Immature natural killer cell (primary cell): ENCODE results near the gene CNGB1. TPM values are rescaled to one million over a fixed set of nuclear protein-coding genes. Genes with fewer than 3 reads are reported as not detected.
"Not testable (repeated sequence)": the region's sequence is repeated elsewhere in the genome, so short reads cannot be mapped to it uniquely, and the experiment has no call there.

ENCODE experiments used
- DNase-seq, 3 donors: peaks; one replicate each; pipeline ENCODE4 v3.0.0; 2022; ENCODE audit warnings: mixed read lengths in 1 of 3
- H3K27ac Mint-ChIP-seq, 6 donors: one replicate each; pipeline ENCODE4 v1.8.0; 2020; ENCODE audit warnings: mixed read lengths in 6 of 6, mild to moderate bottlenecking in 5 of 6, inconsistent platforms in 4 of 6, moderate library complexity in 3 of 6
- H3K27me3 Mint-ChIP-seq, 3 donors: one replicate each; pipeline ENCODE4 v1.8.0; 2020 to 2021; ENCODE audit warnings: low read depth in 3 of 3, mild to moderate bottlenecking in 3 of 3, mixed read lengths in 3 of 3, moderate library complexity in 3 of 3, inconsistent platforms in 1 of 3
- H3K36me3 Mint-ChIP-seq, 3 donors: one replicate each; pipeline ENCODE4 v1.8.0; 2020; ENCODE audit warnings: mixed read lengths in 3 of 3, inconsistent platforms in 2 of 3, mild to moderate bottlenecking in 2 of 3
- H3K4me1 Mint-ChIP-seq, 2 donors: one replicate each; pipeline ENCODE4 v1.8.0; 2020; ENCODE audit warnings: inconsistent platforms in 2 of 2, mild to moderate bottlenecking in 2 of 2, mixed read lengths in 2 of 2, moderate library complexity in 1 of 2
- H3K4me3 Mint-ChIP-seq, 5 donors: one replicate each; pipeline ENCODE4 v1.8.0; 2020; ENCODE audit warnings: mild to moderate bottlenecking in 5 of 5, mixed read lengths in 5 of 5, inconsistent platforms in 3 of 5, moderate library complexity in 3 of 5
- H3K9me3 Mint-ChIP-seq, 6 donors: one replicate each; pipeline ENCODE4 v1.8.0; 2020; ENCODE audit warnings: mild to moderate bottlenecking in 6 of 6, mixed read lengths in 6 of 6, inconsistent platforms in 4 of 6, moderate library complexity in 3 of 6
- polyA plus RNA-seq, 3 donors: library from polyadenylated mRNA; unstranded; fragments of 300-500 nt; fragmentation: Illumina TruSeq; gene quantifications; one replicate each; pipeline ENCODE4 v1.2.3, GENCODE V29; 2021

CNGB1 gene
- polyA plus RNA-seq, 3 donors from 2014 or later, result not detected

- H3K36me3 Mint-ChIP-seq, result no peaks in the 10 kb centered on the region
- H3K9me3 Mint-ChIP-seq, result no peaks in the 10 kb centered on the region
- DNase-seq, result no peak
- peaks cover 3 to 5% (median 4%) of the 10 kb centered on the region in 3 donors for H3K27me3 Mint-ChIP-seq
- no peak overlapping the region for H3K4me3 Mint-ChIP-seq
- H3K27ac Mint-ChIP-seq, result no peak overlapping the region
- peaks cover 21 to 28% of the 10 kb centered on the region in 2 donors for H3K4me1 Mint-ChIP-seq
Measured at GRCh38 chr16:57938484-57938883, 32.4 kb downstream of the CNGB1 start.

DNA sequence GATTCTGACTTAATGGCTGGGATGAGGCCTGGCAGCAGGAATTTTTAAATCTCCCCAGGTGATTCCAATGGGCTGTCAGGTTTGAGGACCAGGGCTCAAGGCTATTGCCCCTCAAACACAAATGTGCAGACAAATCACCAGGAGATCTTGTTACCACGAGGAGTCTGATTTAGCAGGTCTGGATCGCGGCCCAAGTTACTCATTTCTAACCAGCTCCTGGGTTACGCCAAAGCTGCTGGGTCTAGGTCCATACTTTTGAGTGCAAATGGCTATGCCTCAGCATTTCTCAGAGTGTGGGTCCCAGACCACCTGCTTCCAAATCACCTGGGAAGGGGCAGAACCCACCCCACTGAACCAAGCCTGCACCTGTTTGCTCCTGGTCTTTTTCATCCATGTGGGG, 33.1 kb downstream of the CNGB1 start:
- Mint-ChIP-seq H3K27me3 (peaks cover 3 to 5% (median 4%) of the 10 kb centered on the region in 3 donors), H3K36me3 (no peaks in the 10 kb centered on the region), H3K4me1 (peaks cover 21 to 28% of the 10 kb centered on the region in 2 donors), H3K27ac (no peak overlapping the region), H3K4me3 (no peak overlapping the region), H3K9me3 (no peaks in the 10 kb centered on the region)
- no peak for DNase-seq

GRCh38 chr16:57935904-57936303, 35.0 kb downstream of the CNGB1 start:
- Mint-ChIP-seq H3K9me3 (no peaks in the 10 kb centered on the region), H3K4me3 (no peak overlapping the region), H3K4me1 (peaks cover 21 to 28% of the 10 kb centered on the region in 2 donors), H3K27ac (peak overlapping the region; percentile 55 to 77 (median 71)), H3K36me3 (no peaks in the 10 kb centered on the region), H3K27me3 (peaks cover 3 to 6% (median 5%) of the 10 kb centered on the region in 3 donors)
- no peak for DNase-seq

GRCh38 chr16:57930533-57930932, 40.4 kb downstream of the CNGB1 start:
- Mint-ChIP-seq H3K36me3 (no peaks in the 10 kb centered on the region), H3K4me3 (no peak overlapping the region), H3K4me1 (peaks cover 9 to 13% of the 10 kb centered on the region in 2 donors), H3K27me3 (peaks cover 0 to 7% (median 2%) of the 10 kb centered on the region in 3 donors), H3K9me3 (no peaks in the 10 kb centered on the region), H3K27ac (no peak overlapping the region)
- no peak for DNase-seq

DNA sequence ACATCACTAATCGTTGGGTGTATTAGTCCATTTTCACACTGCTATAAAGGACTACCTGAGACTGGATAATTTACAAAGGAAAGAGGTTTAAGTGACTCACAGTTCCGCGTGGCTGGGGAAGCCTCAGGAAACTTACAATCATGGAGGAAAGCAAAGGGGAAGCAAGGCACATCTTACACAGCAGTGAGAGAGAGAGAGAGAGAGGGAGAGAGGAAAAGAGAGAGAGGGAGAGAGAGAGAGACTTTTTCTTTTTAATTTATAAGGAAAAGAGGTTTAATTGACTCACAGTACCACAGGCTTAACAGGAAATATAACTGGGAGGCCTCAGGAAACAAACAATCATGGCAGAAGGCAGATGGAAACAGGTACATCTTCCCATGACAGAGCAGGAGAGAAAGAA, 41.7 kb downstream of the CNGB1 start:
- H3K36me3 Mint-ChIP-seq, result no peaks in the 10 kb centered on the region
- H3K4me1 Mint-ChIP-seq, result peaks cover 0 to 2% of the 10 kb centered on the region in 2 donors

DNA sequence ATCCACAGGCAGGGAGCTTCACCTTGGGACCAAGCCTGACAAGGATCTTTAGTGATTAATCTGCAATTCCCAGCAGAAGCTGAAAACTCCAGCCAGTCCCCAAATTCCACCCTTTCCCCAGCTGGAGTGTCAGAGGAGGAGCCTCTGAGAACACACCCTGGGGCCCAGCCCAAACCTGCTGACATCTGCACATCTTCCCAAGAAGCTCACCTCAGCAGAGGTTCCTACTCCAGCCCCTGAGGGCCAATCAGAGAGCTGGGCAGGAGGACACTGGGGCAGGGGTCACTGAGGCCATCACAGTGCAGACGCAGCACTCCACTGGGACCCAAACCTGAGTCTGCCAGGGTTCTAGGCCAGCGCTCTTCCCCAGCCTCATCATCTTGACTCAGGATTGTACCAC, 44.9 kb downstream of the CNGB1 start:
- Mint-ChIP-seq H3K4me1 (no peaks in the 10 kb centered on the region), H3K9me3 (no peaks in the 10 kb centered on the region)

More for the DNA sequence above, 41.7 kb downstream of the CNGB1 start:
- Mint-ChIP-seq H3K27me3 (peaks cover 0 to 8% (median 2%) of the 10 kb centered on the region in 3 donors), H3K27ac (no peak overlapping the region), H3K4me3 (no peak overlapping the region), H3K9me3 (no peaks in the 10 kb centered on the region)
- no peak for DNase-seq

GRCh38 chr16:57925310-57925709, 45.6 kb downstream of the CNGB1 start:
- no peaks in the 10 kb centered on the region for H3K36me3 Mint-ChIP-seq
- no peak overlapping the region for H3K27ac Mint-ChIP-seq
- H3K4me1 Mint-ChIP-seq, result no peaks in the 10 kb centered on the region
- H3K4me3 Mint-ChIP-seq, result no peak overlapping the region
- peaks cover 2 to 6% (median 4%) of the 10 kb centered on the region in 3 donors for H3K27me3 Mint-ChIP-seq
- DNase-seq, result no peak
- H3K9me3 Mint-ChIP-seq, result no peaks in the 10 kb centered on the region

More for the DNA sequence above, 44.9 kb downstream of the CNGB1 start:
- H3K27me3 Mint-ChIP-seq, result peaks cover 2 to 6% (median 4%) of the 10 kb centered on the region in 3 donors
- no peaks in the 10 kb centered on the region for H3K36me3 Mint-ChIP-seq
- no peak for DNase-seq
- H3K27ac Mint-ChIP-seq, result no peak overlapping the region
- no peak overlapping the region for H3K4me3 Mint-ChIP-seq

DNA sequence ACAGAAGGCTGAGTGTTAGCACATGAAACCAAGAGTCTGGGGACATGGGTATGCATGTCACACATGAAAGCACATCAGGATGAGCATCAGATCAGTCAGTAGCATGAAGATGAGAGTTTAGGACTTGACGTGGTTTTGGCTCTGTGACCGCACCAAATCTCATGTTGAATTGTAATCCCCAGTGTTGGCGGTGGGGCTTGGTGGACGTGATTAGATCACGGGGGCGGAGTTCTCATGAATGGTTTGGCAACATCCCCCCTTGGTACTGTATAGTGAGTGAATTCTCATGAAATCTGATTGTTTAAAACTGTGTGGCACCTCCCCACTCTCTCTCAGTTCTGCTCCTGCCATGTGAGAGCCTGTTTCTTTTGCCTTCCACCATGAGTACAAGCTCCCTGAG, 46.4 kb downstream of the CNGB1 start:
- no peak for DNase-seq
- H3K36me3 Mint-ChIP-seq, result no peaks in the 10 kb centered on the region
- H3K27ac Mint-ChIP-seq, result no peak overlapping the region
- no peaks in the 10 kb centered on the region for H3K9me3 Mint-ChIP-seq
- no peaks in the 10 kb centered on the region for H3K4me1 Mint-ChIP-seq
- H3K27me3 Mint-ChIP-seq, result peaks cover 2 to 8% (median 4%) of the 10 kb centered on the region in 3 donors
- H3K4me3 Mint-ChIP-seq, result no peak overlapping the region

DNA sequence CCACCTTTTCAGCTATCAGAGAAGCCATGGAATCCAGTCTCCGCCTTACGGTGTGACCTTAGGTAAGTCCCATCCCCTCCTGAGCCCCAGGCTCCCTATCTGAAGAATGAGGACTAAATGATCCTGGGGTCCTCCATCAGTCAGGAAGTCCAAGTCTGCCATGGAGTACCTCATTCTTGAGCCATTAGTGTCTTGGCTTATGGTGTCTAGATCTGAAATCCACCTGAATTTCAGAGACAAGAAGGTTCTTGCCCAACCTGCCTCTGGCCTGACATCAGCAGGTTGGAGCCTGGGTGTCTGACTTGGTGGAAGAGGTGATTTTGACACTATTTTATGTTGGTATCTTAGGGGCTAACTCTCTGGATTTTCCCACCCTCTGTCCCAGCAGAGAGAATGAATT, 47.1 kb downstream of the CNGB1 start:
- Mint-ChIP-seq H3K27me3 (peaks cover 2 to 9% (median 4%) of the 10 kb centered on the region in 3 donors), H3K9me3 (no peaks in the 10 kb centered on the region), H3K27ac (no peak overlapping the region), H3K4me1 (no peaks in the 10 kb centered on the region), H3K4me3 (no peak overlapping the region), H3K36me3 (no peaks in the 10 kb centered on the region)
- DNase-seq, result no peak

DNA sequence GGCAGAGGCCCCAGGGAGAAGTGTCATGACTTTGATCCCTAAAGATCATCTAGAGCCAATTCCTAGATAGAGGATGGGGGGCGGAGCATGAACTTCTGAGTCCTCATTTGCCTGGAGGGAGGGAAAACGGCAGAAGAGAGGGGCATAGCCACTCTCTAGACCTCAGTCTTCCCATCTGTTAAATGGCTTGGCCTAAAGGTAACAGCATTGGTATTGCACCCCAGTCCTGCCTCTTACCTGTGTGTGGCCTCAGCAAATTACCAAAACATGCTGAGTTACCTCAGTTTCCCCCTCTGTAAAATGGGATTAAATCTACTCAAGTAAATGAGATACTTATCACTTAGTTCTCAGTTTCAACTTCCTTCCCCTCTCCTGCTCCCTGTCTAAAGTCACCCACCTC, 47.5 kb downstream of the CNGB1 start:
- H3K4me3 Mint-ChIP-seq, result no peak overlapping the region
- no peak overlapping the region for H3K27ac Mint-ChIP-seq
- no peaks in the 10 kb centered on the region for H3K9me3 Mint-ChIP-seq
- no peaks in the 10 kb centered on the region for H3K4me1 Mint-ChIP-seq
- H3K36me3 Mint-ChIP-seq, result no peaks in the 10 kb centered on the region
- DNase-seq, result no peak
- peaks cover 2 to 9% (median 4%) of the 10 kb centered on the region in 3 donors for H3K27me3 Mint-ChIP-seq

GRCh38 chr16:57920880-57921229, 50.1 kb downstream of the CNGB1 start:
- H3K4me3 Mint-ChIP-seq, result no peak overlapping the region
- no peak for DNase-seq
- H3K4me1 Mint-ChIP-seq, result no peaks in the 10 kb centered on the region
- H3K36me3 Mint-ChIP-seq, result no peaks in the 10 kb centered on the region
- peaks cover 2 to 6% (median 2%) of the 10 kb centered on the region in 3 donors for H3K27me3 Mint-ChIP-seq
- H3K27ac Mint-ChIP-seq, result no peak overlapping the region
- no peaks in the 10 kb centered on the region for H3K9me3 Mint-ChIP-seq

- Mint-ChIP-seq H3K4me3 (no peak overlapping the region), H3K4me1 (no peaks in the 10 kb centered on the region), H3K36me3 (no peaks in the 10 kb centered on the region), H3K27me3 (peaks cover 2 to 6% (median 4%) of the 10 kb centered on the region in 3 donors), H3K9me3 (no peaks in the 10 kb centered on the region), H3K27ac (no peak overlapping the region)
- no peak for DNase-seq
Measured at GRCh38 chr16:57920215-57920879, 50.6 kb downstream of the CNGB1 start.

DNA sequence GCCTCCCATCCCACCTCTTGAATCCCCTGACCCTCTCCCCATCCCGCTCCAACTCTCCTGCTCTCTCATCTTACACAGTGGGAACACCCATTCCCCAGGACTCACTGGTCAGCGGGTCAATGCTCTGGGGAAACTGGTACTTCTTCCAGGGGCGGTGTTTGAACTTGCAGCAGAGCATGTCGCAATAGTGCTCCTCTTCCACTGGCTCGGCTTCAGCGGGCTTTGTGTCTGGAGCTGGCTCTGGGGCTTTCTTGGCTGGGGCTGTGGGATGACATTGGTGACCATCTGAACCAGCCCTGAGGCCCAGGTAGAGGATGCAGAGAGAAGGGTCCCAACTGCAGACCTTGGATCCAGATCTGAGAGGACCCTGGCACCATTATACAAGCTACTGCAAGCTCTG, 51.9 kb downstream of the CNGB1 start:
- H3K4me3 Mint-ChIP-seq, result no peak overlapping the region
- H3K27ac Mint-ChIP-seq, result no peak overlapping the region
- DNase-seq, result no peak
- no peaks in the 10 kb centered on the region for H3K9me3 Mint-ChIP-seq
- peaks cover 2 to 4% (median 3%) of the 10 kb centered on the region in 3 donors for H3K27me3 Mint-ChIP-seq
- no peaks in the 10 kb centered on the region for H3K4me1 Mint-ChIP-seq
- H3K36me3 Mint-ChIP-seq, result no peaks in the 10 kb centered on the region

- H3K27me3 Mint-ChIP-seq, result peaks cover 0 to 4% (median 3%) of the 10 kb centered on the region in 3 donors
- no peak for DNase-seq
Measured at GRCh38 chr16:57918444-57918843, 52.5 kb downstream of the CNGB1 start.

DNA sequence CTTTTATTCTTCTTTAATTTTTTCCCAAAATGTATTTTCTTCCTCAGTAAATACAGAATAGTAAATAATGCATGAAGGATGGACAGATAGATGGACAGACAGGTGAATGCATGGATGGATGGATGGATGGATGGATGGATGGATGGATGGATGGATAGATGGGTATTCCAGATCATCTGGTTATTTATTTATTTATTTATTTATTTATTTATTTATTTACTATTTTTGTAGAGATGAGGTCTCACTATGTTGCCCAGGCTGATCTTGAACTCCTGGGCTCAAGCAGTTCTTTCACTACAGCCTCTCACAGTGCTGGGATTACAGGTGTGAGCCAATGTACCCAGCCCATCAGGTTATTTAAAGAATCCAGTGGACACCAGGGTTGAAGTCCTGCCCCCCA, 53.0 kb downstream of the CNGB1 start:
- not testable (repeated sequence) for DNase-seq, H3K27me3 Mint-ChIP-seq, H3K9me3 Mint-ChIP-seq, H3K4me3 Mint-ChIP-seq, H3K36me3 Mint-ChIP-seq, H3K4me1 Mint-ChIP-seq, H3K27ac Mint-ChIP-seq

More at GRCh38 chr16:57918444-57918843, 52.5 kb downstream of the CNGB1 start:
- no peak overlapping the region for H3K27ac Mint-ChIP-seq
- no peaks in the 10 kb centered on the region for H3K9me3 Mint-ChIP-seq
- H3K4me3 Mint-ChIP-seq, result no peak overlapping the region
- H3K4me1 Mint-ChIP-seq, result no peaks in the 10 kb centered on the region
- no peaks in the 10 kb centered on the region for H3K36me3 Mint-ChIP-seq
